ENCODE results near the gene PCDHB4. TPM values are rescaled to one million over a fixed set of nuclear protein-coding genes. Genes with fewer than 3 reads are reported as not detected.

The PCDHB4 gene
- total RNA-seq (not detected), total RNA-seq (0 to 0.32 (median 0) reads per million in 172 experiments)
- not detected for polyA plus RNA-seq (2013, experiment 1 of 2)
- polyA plus RNA-seq (2013, experiment 2 of 2): 0.15 TPM

DNA sequence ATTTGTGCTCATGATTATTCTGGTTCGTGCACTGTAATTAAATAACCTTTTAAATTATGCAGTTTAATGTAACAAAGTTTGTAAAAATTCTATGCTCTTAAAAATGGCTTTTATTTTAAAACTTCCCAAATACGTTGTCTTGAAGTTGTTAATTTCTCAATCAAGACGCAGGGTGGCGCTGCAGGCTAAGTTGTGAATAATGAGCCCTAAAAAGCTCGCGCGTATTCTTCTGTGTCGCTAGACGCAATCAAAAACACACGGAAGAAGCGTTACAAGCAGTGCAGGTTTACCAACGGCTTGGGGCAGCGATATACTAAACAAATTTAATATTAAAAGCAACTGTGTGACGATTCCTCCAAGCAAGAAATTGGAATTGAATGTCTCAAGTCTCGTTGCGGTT is at the start of gene PCDHB4:
Gene PCDHB4 (plus strand): TSS at position 256 of the 400 bp plus-strand sequence. CDS start 181 bp downstream, outside the sequence.
- no peaks in the 10 kb centered on the region for H3K36me3 ChIP-seq (ENCODE audit: insufficient read depth, low read length)
- no peak within 1 kb of the TSS for H3K27ac ChIP-seq (ENCODE audit: low read depth in 1 of 2, low read length in 2 of 2)
- no peak within 1 kb of the TSS for H3K4me3 ChIP-seq (ENCODE audit: low read length)
- intact Hi-C loops (cut with DNase I, micrococcal nuclease): no loop called here
- Mint-ChIP-seq H3K9me3 (peaks cover 8% of the 10 kb centered on the region), H3K4me1 (ENCODE audit: low read depth) (no peaks in the 10 kb centered on the region), H3K27me3 (peaks cover 48% of the 10 kb centered on the region), H3K4me3 (no peak within 1 kb of the TSS), H3K36me3 (ENCODE audit: low read depth) (no peaks in the 10 kb centered on the region), H3K27ac (no peak within 1 kb of the TSS)
- ChIA-PET POLR2A (no interaction called here), CTCF (no interaction called here)
- ATAC-seq (ENCODE audit: poor library complexity) (no peak), DNase-seq (no peak)
- no peak for TF ChIP-seq CTCF (IDR thresholded peaks at IDR 0.05)
- H3K9me3 ChIP-seq (ENCODE audit: control insufficient read depth in 1 of 2, insufficient read depth in 1 of 2, low read length in 2 of 2): peaks cover 17 to 19% of the 10 kb centered on the region in 2 experiments
- peaks cover 11 to 28% of the 10 kb centered on the region in 2 experiments for H3K27me3 ChIP-seq (ENCODE audit: control insufficient read depth in 1 of 2, insufficient read depth in 2 of 2, low read length in 2 of 2)
- no peaks in the 10 kb centered on the region for H3K4me1 ChIP-seq (ENCODE audit: insufficient read depth, low read length)

GRCh38 chr5:141077826-141078225 is 43.8 kb upstream of the PCDHB4 start:
- POLR2A ChIA-PET: no interaction called here
- peaks cover 43% of the 10 kb centered on the region for H3K27me3 Mint-ChIP-seq
- no peak overlapping the region for H3K4me3 ChIP-seq (ENCODE audit: low read length)

DNA sequence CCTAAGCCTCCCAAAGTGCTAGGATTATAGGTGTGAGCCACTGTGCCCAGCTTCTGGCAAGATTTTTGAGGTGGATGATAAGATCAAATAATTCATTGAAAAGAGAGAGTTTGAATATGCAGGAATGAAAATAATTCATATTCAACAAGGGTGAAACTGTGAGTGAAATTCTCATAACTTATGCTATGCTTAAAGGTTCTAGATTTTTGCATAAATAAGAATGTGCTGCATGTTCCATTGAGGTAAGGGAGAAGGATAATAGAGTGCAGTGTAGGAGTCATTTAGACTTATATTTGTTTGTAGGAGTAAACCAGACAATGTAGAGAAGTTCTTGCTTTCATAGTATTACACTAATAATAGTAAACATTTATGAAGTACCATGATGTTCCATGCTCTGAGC is 39.4 kb upstream of the PCDHB4 start:
- ChIA-PET POLR2A (no interaction called here), CTCF (no interaction called here)
- Histone ChIP-seq H3K27me3 (ENCODE audit: control insufficient read depth in 1 of 2, insufficient read depth in 2 of 2, low read length in 2 of 2) (peaks cover 4 to 5% of the 10 kb centered on the region in 2 experiments), H3K9me3 (ENCODE audit: control insufficient read depth in 1 of 2, insufficient read depth in 1 of 2, low read length in 2 of 2) (peaks cover 7 to 18% of the 10 kb centered on the region in 2 experiments), H3K4me1 (ENCODE audit: insufficient read depth, low read length) (peaks cover 2% of the 10 kb centered on the region), H3K36me3 (ENCODE audit: insufficient read depth, low read length) (no peaks in the 10 kb centered on the region), H3K27ac (ENCODE audit: low read depth in 1 of 2, low read length in 2 of 2) (no peak overlapping the region), H3K4me3 (ENCODE audit: low read length) (no peak overlapping the region)
- Mint-ChIP-seq H3K9me3 (peaks cover 14% of the 10 kb centered on the region), H3K36me3 (ENCODE audit: low read depth) (peaks cover 8% of the 10 kb centered on the region), H3K4me1 (ENCODE audit: low read depth) (peaks cover 7% of the 10 kb centered on the region), H3K27ac (no peak overlapping the region), H3K27me3 (peaks cover 50% of the 10 kb centered on the region), H3K4me3 (no peak overlapping the region)
- ATAC-seq (ENCODE audit: poor library complexity) (no peak), DNase-seq (no peak)
- intact Hi-C loops (cut with DNase I, micrococcal nuclease): loop anchor here in 1 of 2 experiments (10.0 kb wide), 1 partner anchor 443 kb away; no protein-coding TSS in a partner anchor
- TF ChIP-seq CTCF (IDR thresholded peaks at IDR 0.05): no peak

More at GRCh38 chr5:141077826-141078225, 43.8 kb upstream of the PCDHB4 start:
- CTCF ChIA-PET: no interaction called here
- ATAC-seq (ENCODE audit: poor library complexity): no peak
- DNase-seq: no peak
- no peak for TF ChIP-seq CTCF (IDR thresholded peaks at IDR 0.05)
- Mint-ChIP-seq H3K27ac (no peak overlapping the region), H3K4me3 (no peak overlapping the region), H3K36me3 (ENCODE audit: low read depth) (no peaks in the 10 kb centered on the region), H3K4me1 (ENCODE audit: low read depth) (no peaks in the 10 kb centered on the region), H3K9me3 (peaks cover 9% of the 10 kb centered on the region)
- no peaks in the 10 kb centered on the region for H3K4me1 ChIP-seq (ENCODE audit: insufficient read depth, low read length)
- no peaks in the 10 kb centered on the region for H3K36me3 ChIP-seq (ENCODE audit: insufficient read depth, low read length)
- peaks cover 7 to 20% of the 10 kb centered on the region in 2 experiments for H3K9me3 ChIP-seq (ENCODE audit: control insufficient read depth in 1 of 2, insufficient read depth in 1 of 2, low read length in 2 of 2)
- intact Hi-C loops (cut with DNase I, micrococcal nuclease): no loop called here
- peaks cover 0 to 4% of the 10 kb centered on the region in 2 experiments for H3K27me3 ChIP-seq (ENCODE audit: control insufficient read depth in 1 of 2, insufficient read depth in 2 of 2, low read length in 2 of 2)
- H3K27ac ChIP-seq (ENCODE audit: low read depth in 1 of 2, low read length in 2 of 2): no peak overlapping the region
